ENCODE data around the gene RTBDN.

The RTBDN gene

GRCh38 chr19:12778017-12778904 is 56.1 kb downstream of the RTBDN start:
- DNase-seq: peak; percentile 84

- DNase-seq: peak; percentile 69
These were observed 57.0 kb downstream of the RTBDN start for GRCh38 chr19:12777217-12778016.
